Fibroblast of lung (primary cell): ENCODE data around the gene OR5B2.

Experiments used
- EZH2 ChIP-seq: IDR thresholded peaks from 2 replicates; pipeline ENCODE4 v1.5.1; 2012; ENCODE audit warnings: low read length, control low read depth, mild to moderate bottlenecking; ENCODE audit errors: missing control alignments
- TF ChIP-seq, protein P1 (sequence below), 2 donors: IDR thresholded peaks in 1 of 2; conservative IDR thresholded peaks in 1 of 2; 1 replicate in 1 of 2; 2 replicates in 1 of 2; pipeline ENCODE4 v1.5.1; 2011 to 2012; ENCODE audit warnings: low read length in 2 of 2, control low read depth in 1 of 2, inconsistent platforms in 1 of 2, low read depth in 1 of 2, mild to moderate bottlenecking in 1 of 2

DNA sequence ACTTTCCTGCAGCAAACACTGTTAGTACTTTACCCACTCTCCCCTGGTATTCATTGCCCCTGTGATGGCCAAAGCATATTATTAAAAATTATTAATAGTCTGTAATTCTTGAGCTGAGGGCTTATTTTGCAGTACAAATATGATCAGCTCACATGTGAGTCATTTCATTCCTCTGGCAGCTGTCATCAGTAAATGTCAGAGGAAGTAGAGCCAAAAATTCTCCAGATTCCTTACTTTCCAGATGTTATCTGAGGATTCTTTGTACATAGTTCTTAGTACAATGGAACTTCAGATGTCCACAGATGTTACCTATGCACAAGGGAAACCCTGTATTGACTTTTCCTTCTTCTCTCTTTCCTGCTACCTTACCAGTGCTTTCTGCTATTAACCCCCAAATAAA, 33.7 kb downstream of the OR5B2 start:
- TF ChIP-seq, protein P1, sequence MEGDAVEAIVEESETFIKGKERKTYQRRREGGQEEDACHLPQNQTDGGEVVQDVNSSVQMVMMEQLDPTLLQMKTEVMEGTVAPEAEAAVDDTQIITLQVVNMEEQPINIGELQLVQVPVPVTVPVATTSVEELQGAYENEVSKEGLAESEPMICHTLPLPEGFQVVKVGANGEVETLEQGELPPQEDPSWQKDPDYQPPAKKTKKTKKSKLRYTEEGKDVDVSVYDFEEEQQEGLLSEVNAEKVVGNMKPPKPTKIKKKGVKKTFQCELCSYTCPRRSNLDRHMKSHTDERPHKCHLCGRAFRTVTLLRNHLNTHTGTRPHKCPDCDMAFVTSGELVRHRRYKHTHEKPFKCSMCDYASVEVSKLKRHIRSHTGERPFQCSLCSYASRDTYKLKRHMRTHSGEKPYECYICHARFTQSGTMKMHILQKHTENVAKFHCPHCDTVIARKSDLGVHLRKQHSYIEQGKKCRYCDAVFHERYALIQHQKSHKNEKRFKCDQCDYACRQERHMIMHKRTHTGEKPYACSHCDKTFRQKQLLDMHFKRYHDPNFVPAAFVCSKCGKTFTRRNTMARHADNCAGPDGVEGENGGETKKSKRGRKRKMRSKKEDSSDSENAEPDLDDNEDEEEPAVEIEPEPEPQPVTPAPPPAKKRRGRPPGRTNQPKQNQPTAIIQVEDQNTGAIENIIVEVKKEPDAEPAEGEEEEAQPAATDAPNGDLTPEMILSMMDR (conservative IDR thresholded peaks at IDR 0.05 in 1 of 2, IDR thresholded peaks at IDR 0.05 in 1 of 2; ENCODE audit: low read depth in 1 of 2, low read length in 2 of 2), result no peak
- no peak for TF ChIP-seq EZH2
